OCI-M1 (cell line): ENCODE data around the gene EYA4.

Source experiments
- DNase-seq: peaks from one replicate; lab custom pipeline; 2025; lab: John Stamatoyannopoulos, UW

EYA4 gene

DNA sequence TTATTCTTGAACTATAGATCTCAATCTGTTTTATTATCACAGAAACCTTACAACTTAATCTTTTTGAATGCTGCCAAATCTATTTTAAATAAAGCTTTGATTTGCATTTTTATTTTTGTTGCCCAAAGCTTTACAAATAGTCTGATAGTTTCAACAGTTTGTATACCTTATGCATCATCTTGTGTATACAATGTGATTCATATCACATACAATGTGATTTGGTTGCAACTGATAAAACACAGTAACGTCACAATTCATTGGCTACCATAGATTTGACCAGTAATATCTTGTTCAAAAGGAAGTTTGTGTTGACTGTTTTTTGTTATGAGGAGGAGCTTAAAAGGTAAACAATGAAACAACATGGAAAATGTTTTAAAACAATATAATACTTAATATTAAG is 110.9 kb downstream of the EYA4 start:
- DNase-seq: no peak

DNA sequence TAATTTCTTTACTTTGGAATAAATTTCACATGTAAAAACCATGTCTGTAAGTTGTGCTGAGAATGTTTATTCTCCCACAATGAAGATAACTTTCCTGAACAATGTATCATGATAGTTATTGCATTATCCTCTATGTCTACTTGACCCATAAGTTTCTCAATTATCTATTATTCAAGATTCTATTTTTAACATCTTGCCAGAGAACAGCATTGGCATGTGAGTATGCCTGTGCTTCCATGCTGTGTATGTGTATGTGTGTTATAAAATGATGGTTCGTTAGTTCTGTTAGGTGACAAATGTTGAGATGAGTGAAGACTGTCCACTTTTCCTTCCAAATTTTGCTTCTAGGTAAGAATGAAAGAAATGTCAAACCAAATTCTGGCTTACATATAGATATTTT is 111.9 kb downstream of the EYA4 start:
- DNase-seq: no peak

DNA sequence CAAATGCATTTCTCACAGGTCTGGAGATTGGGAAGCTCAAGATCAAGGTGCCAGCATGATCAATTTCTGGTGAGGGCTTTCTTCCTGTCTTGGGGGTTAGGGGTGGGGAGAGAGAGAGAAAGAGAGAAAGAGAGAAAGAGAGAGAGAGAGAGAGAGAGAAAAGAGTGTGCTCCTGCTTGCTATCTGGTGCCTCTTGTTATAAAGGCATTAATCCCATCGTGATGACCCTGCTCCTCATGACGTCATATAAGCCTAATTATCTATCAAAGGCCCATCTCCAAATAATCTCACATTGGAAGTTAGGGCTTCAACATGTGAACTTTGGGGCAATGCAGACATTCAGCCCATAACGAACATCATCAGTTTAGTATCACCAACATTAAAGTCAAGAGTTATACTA is 114.8 kb downstream of the EYA4 start:
- DNase-seq: no peak

DNA sequence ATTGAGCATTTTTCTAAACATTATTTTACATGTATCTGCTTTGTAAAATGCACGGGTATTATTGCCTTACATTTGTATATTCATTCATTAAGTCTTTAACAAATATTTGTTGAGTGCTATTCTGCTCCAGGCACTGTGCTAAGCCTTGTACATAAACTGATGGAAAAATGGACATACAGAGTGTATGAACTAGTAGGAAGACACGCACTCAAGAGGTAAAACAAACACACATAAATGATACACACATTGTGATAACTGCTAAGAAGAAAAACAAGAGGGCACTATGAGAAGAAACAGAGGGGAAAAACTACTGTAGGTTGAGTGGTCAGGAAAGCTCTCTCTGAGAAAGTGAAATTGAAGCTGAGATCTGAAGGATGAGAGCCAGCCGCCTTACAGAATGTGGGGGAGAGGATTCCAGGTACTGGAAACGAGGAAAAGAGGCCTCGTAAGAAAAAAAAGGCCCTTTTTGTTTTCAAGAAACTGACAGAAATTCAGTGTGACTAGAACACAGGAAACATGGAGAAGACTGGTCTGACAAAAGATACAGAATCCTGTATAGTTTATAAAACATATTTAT is 117.5 kb downstream of the EYA4 start:
- peak; percentile 39 for DNase-seq

DNA sequence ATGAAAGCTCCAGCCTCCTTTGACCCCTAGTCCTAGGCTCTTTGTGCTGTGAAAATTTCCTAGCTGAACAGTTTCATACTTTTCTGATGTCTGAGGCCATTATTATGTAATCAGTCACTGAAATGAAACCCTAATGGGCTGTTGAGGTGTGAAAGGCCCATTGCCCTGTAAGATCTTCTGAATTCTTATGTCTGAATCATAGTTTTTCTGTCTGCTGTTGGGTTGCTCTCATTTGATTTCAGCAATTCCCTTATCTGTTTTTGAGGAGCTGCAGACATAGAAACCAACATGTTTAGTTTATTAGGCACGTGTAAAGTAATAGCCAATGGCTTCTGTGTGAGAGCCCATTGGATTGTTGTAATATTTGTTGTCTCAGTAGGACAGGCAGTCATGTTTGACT is 118.1 kb downstream of the EYA4 start:
- DNase-seq: peak; percentile 42

DNA sequence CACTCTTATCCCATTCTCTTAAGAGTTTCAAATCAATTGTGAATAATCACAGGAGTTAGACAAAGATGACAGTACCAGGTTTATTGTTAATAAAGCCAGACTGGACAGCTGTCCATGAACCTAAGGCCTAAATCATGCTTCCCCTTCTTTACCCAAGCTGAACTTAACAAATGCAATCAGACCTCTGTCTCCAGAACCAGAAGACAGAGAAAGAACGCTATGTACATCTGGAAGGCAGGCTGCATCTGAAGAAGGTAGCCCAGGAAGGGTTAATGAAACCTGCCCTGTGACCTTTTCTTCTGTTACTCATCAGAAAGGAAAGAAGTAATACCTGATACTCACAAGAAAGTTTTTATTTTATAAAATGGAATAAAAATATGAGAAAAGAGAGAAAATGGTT is 118.6 kb downstream of the EYA4 start:
- DNase-seq: no peak

DNA sequence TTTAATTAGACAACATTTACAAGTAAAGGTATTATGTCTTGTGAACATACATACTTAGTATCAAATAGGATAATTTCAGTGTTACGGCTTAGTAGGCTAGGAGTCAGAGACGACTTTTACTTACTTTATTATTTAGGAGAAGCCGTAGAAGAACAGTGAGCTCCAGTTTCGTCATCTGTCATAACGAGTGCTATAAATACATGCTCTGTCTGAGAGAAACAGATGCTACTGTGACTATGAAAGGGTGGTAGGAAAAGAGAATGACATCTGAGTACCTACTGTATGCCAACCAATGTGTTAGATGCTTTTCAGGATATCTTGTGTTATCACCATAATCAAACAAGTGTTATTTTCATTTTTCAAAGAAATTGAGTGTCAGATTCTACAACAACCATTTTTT is 119.0 kb downstream of the EYA4 start:
- no peak for DNase-seq

DNA sequence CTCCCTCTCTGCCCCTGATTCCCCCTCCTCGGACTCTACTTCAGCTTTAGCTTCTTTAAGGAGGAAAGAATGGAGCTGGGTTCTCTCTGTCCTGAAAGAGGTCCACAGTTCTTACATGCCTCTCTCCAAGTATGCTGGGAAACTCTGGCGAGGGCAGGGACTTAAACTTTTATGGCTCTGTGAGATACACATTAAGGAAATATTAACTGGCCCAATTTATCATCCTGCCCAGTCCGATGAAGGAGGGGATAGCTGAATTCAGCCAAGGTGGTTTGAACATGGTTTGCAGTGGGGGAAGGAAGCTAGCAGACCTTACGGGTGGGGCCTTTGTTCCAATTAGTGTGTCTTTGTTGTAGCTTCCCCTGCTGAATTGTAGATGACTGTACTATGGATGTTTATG is 121.7 kb downstream of the EYA4 start:
- no peak for DNase-seq

DNA sequence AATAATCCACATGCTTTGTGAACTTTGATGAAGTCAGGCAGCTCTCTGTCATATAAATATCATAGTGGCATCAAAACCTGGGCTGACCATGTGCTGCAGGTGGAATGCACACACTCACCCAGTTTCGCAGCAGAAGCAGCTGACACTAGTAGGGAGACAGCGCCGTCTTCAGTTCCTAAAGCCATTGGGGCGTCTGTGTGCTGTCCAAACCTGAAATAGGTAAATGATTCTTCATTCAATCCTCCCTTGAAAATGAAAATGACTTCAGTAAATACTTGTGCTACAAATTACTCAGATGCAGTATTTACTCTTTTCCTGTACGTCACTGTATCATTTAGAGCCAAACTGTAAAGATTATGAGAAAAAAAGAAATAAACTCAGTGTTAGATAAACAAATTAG is 127.5 kb downstream of the EYA4 start:
- DNase-seq: peak; percentile 28

DNA sequence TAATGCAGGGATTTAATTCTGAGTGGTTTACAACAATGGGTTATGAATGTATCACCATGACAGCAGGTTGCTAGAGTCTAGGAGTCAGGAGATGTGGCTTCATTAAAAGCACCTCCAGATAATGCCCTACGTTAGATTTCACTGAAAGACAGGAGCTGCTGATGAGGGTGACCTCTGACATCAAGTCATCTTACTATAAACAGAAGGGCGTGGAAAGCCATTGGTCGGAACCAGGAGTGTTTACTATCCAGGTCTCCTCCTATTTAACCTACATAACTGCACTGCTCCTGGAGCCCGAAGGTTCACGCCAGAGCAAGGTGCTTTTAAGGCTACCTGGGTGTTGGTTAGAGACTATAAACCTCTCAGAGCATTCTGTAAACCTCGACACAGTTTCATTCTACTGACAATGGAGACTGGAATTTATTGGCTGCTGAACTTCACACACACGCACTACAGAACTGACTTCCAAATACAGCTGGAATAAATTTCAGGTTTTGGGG is 128.7 kb downstream of the EYA4 start:
- peak; percentile 43 for DNase-seq

DNA sequence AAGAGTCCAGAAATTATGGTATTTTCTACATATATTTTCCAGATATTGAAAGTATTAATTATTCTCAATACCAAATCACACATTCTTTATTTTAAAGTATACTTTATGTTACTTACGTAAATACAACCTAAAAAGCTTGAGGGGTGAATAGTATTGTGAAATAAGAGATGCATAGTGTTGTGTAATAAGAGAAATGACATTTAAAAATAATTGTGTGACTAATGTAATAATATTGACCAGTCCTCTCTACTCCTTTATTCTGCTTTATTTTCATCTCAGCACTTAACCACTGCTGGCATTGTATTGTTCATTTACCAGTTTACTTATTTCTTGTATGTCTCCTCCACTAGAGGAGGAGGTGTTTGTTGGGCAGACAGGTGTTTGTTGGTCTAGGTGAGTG is 135.6 kb downstream of the EYA4 start:
- DNase-seq: no peak

DNA sequence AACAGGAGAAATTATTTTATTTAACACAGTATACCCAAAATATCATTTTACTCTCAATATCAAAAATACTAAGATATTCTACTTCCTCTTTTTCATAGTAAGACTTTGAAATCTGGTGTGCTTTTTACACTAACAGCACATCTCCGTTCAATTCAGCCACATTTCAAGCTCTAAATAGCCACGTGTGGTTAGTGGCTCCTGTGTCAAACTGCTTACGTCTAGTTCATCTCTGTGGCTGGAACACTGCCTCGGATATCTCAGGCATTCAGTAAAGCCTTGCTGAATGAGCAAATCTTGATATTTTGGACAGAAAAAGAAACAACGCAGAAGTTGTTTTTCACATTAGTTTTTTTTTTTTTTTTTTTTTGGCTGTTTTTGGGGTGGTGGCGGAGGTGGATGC is 136.1 kb downstream of the EYA4 start:
- peak; percentile 86 for DNase-seq

DNA sequence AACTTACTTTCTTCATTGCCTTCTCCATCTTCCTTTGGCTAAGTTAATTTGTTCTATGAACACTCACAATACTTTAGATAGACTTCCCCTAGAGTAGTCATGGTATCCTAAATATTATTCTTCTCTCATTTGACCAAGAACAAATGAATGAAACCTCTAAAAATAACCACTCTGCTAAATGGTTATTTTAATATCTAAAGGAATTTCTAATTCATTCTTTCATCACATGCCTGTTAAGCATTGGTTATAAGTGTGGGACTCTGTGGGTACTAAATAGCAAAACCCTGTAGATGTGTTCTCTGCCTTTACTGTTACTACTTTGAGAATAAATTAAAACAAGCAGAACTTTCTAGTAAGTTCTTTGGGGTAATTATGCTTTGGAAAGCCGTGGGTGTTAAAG is 138.9 kb downstream of the EYA4 start:
- no peak for DNase-seq

DNA sequence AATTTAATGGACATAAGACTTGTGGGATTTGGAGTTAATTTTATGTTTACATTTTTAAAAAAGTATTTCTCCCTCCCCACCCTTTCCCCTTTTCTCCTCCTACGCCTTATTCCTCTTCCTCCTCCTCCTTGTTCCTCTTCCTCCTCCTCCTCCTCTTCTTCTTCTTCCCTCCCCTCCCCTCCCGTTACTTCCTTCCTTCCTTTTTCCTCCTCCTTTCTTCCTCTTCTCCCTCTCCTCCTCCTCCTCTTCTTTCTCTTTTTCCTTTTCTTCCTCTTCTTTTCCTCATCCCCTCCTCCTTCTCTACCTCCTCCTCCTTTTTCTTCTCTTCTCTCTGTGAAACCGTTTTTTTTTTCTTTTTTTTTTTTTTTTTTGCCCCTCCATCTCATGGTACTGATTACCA is 139.6 kb downstream of the EYA4 start:
- DNase-seq: no peak

DNA sequence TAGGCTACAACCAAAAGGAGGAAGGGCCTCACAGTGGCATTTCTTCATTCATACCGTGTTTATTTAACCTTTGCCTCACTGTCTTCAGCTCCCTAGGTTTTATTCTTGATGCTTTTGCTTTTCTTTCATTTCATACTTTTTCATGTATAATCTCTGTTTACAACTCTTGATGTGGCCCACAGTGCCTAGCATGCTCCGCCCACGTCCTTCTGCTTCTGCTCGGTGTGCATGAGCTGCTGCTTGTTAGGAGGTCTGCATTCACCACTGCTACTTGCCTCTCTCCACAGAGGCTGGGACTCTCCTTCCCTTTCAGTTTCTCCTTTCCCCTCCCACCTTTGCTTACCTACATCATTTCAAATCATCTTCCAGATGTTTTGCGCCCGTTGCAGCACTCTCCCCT is 147.6 kb downstream of the EYA4 start:
- DNase-seq: no peak

DNA sequence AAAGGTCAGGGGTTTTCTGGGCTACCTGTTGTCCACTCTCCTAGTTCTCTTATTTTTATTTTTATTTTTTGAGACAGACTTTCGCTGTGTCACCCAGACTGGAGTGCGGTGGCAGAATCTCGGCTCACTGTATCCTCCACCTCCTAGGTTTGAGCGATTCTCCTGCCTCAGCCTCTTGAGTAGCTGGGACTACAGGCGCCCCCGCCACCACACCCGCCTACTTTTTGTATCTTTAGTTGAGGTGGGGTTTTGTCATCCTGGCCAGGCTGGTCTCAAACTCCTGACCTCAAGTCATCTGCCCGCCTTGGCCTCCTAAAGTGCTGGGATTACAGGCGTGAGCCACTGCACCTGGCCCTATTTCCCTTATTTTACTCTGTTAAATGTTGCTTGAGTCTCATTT is 149.0 kb downstream of the EYA4 start:
- DNase-seq: no peak

DNA sequence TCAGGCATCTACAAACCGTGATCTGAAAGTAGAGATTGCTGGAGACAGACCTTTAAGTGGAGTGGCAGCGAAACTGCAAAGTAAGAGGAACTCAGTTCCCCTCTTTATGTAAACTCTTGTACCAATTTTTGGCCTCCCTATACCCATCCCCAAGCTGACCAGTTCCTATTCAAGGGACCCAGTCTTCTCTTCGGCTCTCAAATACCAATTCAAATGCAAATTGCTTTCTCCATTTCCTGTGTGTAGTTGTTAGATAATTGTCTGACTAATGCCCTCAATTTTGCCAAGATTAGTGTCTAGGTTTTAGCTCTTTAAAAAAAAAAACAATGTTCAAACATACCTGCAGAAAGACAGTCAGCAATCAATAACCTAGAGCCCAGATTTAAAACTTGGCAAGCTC is 150.9 kb downstream of the EYA4 start:
- DNase-seq: no peak

DNA sequence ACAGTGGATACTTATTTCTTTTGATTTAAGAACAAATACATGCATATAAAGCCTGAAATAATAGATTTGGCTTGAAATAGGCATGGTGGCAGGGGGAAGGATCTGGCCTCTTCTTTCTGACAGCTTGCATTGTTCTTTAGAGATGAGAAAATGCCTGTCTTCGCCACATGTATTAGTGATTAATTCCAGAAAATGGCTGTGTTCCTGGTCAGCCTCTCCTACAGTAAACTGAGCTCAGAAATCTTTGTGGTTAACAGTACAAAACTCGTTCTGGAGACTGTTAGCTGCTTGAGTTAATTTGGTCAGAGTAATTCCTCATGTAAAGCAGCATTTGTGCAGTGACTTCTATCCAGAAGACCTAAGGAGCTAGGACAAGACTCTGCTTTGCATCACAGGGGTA is 151.5 kb downstream of the EYA4 start:
- no peak for DNase-seq

DNA sequence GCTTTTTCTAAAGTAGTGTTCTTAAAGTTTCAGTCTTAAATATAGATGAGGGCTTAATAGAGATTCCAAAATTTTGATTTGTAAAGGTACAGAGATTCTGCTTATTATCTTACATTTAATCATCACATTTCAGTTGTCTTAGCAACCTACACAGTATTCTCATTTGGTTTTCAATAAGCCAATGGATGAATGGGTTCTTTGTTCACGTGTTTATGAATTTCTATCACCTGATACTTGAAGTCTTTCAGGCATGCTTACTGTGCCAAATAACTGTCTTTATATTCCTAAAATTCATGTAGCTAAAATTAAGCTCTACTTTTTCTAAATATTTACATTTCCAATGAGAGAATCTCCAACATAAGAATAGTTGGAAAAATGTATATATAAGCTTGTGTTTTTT is 152.7 kb downstream of the EYA4 start:
- no peak for DNase-seq

DNA sequence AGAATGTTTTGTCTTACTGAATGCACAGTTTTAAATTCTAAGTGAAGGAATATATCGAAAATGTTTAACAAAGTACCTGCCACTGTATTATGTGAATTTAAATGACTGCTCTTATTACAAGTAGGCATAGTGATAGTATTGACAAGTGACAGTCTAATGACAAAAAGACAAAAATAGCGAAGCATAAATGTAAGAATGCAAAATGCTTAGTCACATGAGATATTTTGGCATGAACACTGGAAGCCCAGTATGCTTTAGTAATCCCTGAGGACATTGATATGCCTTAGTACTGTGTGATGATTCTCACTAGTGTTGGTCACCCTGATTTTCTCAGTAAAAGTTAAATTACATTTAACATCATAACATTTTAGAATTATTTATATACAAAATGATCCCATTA is 153.5 kb downstream of the EYA4 start:
- DNase-seq: no peak

DNA sequence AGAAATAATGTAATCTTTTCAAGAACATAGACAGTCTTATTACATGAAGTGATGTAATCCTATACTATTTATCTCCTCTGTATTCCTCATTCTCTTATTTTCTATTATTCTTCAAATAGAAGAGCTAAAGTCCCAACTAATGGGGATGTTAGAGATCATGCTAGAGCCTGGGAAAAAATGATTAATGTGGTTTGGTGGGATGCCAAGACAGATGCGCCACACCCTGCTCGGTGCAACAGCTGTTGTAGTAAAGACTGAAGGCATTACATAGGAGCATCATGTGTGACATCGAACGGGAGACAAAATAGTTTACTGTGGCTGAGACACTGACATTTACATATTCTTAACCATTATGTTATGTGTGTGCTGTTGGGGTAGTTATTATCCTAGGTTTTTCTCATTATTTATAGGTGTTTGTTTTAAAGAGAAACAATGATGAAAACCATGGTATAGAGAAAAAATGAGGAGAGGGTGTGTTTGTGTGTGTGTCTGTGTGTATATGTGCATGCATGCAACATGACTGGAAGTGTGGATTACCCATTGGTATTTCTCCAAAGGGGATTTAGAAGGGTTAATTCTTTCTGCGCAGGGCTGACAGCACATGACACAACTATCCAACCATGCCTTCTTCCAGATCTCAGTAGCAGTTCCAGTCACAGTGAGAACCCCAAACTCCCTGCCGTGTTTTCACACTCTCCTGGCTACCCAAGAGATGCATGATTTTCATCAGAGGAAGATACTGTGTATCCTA is 155.3 kb downstream of the EYA4 start:
- peak; percentile 52 for DNase-seq

DNA sequence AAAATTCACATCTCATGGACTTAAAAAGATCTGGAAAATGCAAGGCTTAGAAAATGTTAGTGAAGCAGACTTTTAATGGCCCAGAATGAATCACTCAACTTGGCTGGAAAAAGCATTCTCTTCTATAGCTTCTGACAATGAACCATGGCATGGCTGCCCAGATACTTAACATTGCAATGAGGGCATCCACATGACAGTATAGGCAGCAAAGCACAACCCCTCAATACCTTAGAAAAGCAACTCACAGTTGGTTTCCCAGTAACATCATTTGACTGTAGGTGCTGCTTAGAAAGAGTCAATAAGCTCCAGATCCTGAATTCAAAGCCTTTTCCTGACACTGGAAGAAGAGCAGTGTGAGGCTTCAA is 155.8 kb downstream of the EYA4 start:
- no peak for DNase-seq

DNA sequence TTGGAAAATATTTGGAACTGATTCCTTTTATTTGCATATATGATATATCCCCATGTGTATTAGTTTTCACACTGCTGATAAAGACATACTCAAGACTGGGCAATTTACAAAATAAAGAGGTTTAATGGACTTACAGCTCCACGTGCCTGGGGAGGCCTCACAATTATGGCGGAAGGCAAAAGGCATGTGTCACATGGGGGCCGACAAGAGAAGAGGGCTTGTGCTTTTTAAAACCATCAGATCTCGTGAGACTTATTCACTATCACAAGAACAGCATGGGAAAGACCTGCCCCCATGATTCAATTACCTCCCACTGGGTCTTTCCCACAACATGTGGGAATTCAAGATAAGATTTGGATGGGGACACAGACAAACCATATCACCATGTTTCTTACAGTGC is 156.4 kb downstream of the EYA4 start:
- DNase-seq: peak; percentile 92

DNA sequence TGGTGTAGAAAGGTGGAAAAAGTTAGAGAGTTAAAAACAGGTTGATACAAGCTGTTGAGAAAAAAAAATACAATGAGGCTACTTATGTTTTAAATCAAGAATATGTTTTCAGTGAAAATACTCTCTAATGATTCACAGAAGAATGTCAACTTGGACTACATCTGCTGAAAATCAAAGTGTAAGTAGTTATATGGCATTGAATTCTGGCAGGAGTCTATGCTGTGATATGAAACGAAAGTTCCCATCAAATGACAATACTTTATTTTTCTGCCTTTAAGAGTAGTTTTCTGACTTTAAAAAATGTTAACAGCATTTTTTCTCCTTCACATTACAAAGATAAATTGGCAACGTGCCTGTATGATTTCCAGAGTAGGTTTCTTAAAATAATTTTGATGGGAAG is 158.3 kb downstream of the EYA4 start:
- DNase-seq: no peak
